ENCODE measurements around the gene FHL5.

DNA sequence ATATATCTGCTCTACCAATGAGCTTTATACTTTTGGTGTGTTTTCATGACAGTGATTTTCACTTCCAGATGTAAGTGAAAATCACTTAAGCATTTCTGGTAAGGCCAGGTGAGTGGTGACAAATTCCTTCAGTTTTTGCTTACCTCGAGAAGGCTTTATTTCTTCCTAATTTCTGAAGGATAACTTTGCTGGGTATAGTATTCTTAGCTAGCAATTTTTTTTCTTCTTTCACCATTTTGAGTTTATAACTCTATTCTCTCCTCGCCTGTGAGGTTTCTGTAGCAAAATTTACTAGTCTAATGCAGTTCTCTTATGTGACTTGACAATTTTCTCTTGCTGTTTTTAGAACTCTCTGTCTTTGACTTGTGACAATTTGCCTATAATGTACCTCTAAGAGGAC is 7.1 kb downstream of the FHL5 start:
- TF ChIP-seq, protein P1, sequence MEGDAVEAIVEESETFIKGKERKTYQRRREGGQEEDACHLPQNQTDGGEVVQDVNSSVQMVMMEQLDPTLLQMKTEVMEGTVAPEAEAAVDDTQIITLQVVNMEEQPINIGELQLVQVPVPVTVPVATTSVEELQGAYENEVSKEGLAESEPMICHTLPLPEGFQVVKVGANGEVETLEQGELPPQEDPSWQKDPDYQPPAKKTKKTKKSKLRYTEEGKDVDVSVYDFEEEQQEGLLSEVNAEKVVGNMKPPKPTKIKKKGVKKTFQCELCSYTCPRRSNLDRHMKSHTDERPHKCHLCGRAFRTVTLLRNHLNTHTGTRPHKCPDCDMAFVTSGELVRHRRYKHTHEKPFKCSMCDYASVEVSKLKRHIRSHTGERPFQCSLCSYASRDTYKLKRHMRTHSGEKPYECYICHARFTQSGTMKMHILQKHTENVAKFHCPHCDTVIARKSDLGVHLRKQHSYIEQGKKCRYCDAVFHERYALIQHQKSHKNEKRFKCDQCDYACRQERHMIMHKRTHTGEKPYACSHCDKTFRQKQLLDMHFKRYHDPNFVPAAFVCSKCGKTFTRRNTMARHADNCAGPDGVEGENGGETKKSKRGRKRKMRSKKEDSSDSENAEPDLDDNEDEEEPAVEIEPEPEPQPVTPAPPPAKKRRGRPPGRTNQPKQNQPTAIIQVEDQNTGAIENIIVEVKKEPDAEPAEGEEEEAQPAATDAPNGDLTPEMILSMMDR (IDR thresholded peaks at IDR 0.05; ENCODE audit: low read depth, low read length): no peak
- no peak for TF ChIP-seq EZH2phosphoT487 (IDR thresholded peaks at IDR 0.05; ENCODE audit: low read depth)

Measured in OCI-LY3 (cell line).